Measurements from ENCODE around the gene ACVR1.

GRCh38 chr2:157899125-157899839 lies 23.2 kb upstream of the ACVR1 start:
- TF ChIP-seq EZH2 (IDR thresholded peaks at IDR 0.05; ENCODE audit: borderline replicate concordance, low read depth, low read length, poor library complexity, severe bottlenecking) (no peak), CTCF (conservative IDR thresholded peaks at IDR 0.05; ENCODE audit: low read depth, low read length) (no peak)
